22Rv1 (cell line): ENCODE results near the gene BOLA2B.
"Not testable (repeated sequence)": the region's sequence is repeated elsewhere in the genome, so short reads cannot be mapped to it uniquely, and the experiment has no call there.

Experiments used
- CTCF ChIP-seq: fragments of 450-650 bp; IDR thresholded peaks from 2 replicates; pipeline ENCODE4 v1.5.1; 2017; ENCODE audit warnings: mild to moderate bottlenecking
- ZFX ChIP-seq: fragments of 450-650 bp; IDR thresholded peaks from 2 replicates; pipeline ENCODE4 v1.6.1; 2017; ENCODE audit warnings: antibody characterized with exemption, borderline replicate concordance

- TF ChIP-seq CTCF, ZFX: not testable (repeated sequence)
Measured at GRCh38 chr16:30207063-30207704, 13.7 kb upstream of the BOLA2B start.
